SU-DHL-6 (cell line): ENCODE measurements around the gene TOP2A.

ENCODE experiments used
- EZH2phosphoT487 ChIP-seq: fragments of 200-600 bp; sonication (generic), shearing (Covaris generic); conservative IDR thresholded peaks from 2 replicates; pipeline ENCODE4 v1.6.1; 2018; ENCODE audit warnings: mild to moderate bottlenecking, antibody characterized with exemption, low read length, moderate library complexity, mixed read lengths
- TF ChIP-seq, protein P1 (sequence below): fragments of 200-600 bp; sonication (generic); IDR thresholded peaks from one replicate; pipeline ENCODE4 v1.5.1; 2017; ENCODE audit warnings: antibody characterized with exemption, mild to moderate bottlenecking, low read length, moderate library complexity; ENCODE audit not compliant: insufficient read depth, poor library complexity, severe bottlenecking

DNA sequence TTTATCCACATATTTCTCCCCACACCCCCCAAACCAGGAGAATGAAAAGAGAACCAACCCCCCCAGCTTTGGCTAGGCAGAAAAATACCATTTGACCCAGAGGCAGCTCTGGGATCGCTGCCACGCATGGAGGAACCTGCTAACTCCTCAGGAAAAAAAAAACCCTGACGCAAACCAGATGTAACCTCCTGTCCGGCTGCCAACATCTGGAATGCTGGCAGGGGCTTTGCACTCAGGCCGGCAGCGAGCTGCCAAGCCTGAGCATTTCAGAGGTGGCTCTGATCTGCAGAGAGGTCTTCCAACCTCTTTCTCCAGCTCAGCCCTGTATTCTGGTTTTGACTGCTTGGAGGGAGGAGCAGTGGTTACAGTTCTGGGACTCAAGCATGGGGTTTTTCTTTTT, 33.7 kb upstream of the TOP2A start:
- TF ChIP-seq, protein P1, sequence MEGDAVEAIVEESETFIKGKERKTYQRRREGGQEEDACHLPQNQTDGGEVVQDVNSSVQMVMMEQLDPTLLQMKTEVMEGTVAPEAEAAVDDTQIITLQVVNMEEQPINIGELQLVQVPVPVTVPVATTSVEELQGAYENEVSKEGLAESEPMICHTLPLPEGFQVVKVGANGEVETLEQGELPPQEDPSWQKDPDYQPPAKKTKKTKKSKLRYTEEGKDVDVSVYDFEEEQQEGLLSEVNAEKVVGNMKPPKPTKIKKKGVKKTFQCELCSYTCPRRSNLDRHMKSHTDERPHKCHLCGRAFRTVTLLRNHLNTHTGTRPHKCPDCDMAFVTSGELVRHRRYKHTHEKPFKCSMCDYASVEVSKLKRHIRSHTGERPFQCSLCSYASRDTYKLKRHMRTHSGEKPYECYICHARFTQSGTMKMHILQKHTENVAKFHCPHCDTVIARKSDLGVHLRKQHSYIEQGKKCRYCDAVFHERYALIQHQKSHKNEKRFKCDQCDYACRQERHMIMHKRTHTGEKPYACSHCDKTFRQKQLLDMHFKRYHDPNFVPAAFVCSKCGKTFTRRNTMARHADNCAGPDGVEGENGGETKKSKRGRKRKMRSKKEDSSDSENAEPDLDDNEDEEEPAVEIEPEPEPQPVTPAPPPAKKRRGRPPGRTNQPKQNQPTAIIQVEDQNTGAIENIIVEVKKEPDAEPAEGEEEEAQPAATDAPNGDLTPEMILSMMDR, result no peak
- TF ChIP-seq EZH2phosphoT487, result no peak
